Fibroblast of villous mesenchyme (primary cell): Measurements from ENCODE around the gene FOXS1. TPM values are rescaled to one million over a fixed set of nuclear protein-coding genes. Genes with fewer than 3 reads are reported as not detected.

Source experiments
- DNase-seq: peaks from one replicate; pipeline ENCODE4 v3.0.0-alpha.2; 2010; ENCODE audit warnings: low read depth
- H3K4me3 ChIP-seq: 2 replicates; pipeline ENCODE4 v1.5.1; 2011; ENCODE audit warnings: low read depth, mild to moderate bottlenecking, low read length
- total RNA-seq: library from RNA; depleted of rRNA; stranded (reverse); fragments of >200 nt; gene quantifications from 2 replicates; pipeline ENCODE4 v1.2.3, GENCODE V29; 2012
- TF ChIP-seq, protein P1 (sequence below): IDR thresholded peaks from 2 replicates; pipeline ENCODE4 v1.5.1; 2012; ENCODE audit warnings: low read depth, mild to moderate bottlenecking, low read length; ENCODE audit not compliant: insufficient read depth

FOXS1 gene
- total RNA-seq, 1 donor: 1.7 TPM

DNA sequence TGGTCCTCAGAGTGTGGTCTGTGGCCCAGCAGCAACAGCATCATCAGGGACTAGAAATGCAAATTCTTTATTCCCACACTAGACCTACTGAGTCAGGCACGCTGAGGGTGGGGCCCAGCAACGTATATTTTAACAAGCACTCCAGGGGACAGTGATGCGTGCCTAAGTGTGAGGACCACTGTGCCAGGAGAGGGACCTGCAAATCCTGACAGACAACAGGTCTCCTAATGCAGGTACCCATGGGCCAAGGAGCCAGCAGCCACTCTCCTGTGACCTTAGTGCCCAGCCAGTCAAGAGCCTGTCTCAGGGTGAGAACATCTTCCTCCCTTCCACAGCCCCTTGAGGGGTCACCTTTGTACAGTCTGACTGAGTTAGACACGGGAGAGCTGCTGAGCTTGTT, 34.2 kb downstream of the FOXS1 start:
- no peak overlapping the region for H3K4me3 ChIP-seq
- TF ChIP-seq, protein P1, sequence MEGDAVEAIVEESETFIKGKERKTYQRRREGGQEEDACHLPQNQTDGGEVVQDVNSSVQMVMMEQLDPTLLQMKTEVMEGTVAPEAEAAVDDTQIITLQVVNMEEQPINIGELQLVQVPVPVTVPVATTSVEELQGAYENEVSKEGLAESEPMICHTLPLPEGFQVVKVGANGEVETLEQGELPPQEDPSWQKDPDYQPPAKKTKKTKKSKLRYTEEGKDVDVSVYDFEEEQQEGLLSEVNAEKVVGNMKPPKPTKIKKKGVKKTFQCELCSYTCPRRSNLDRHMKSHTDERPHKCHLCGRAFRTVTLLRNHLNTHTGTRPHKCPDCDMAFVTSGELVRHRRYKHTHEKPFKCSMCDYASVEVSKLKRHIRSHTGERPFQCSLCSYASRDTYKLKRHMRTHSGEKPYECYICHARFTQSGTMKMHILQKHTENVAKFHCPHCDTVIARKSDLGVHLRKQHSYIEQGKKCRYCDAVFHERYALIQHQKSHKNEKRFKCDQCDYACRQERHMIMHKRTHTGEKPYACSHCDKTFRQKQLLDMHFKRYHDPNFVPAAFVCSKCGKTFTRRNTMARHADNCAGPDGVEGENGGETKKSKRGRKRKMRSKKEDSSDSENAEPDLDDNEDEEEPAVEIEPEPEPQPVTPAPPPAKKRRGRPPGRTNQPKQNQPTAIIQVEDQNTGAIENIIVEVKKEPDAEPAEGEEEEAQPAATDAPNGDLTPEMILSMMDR: no peak
- DNase-seq: no peak

DNA sequence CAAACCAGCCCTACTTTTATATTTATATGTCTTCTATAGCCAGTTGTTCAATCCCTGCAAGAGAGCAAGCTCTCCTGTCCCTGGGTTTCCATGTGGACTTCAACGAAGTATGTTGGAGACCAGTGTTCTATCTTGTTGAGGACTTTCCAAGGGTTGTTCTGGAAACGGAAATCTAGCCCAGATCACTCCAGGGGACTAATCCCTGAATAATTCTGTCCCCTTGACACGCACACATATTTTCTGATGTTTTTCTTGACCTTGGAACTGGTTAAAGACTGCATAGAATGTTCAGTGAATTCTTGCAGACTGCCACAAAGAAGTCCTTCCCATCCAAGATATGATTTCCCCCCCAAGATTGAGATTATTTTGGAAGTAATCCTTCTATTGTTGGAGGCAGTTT, 35.7 kb downstream of the FOXS1 start:
- no peak overlapping the region for H3K4me3 ChIP-seq
- TF ChIP-seq, protein P1: no peak
- no peak for DNase-seq

DNA sequence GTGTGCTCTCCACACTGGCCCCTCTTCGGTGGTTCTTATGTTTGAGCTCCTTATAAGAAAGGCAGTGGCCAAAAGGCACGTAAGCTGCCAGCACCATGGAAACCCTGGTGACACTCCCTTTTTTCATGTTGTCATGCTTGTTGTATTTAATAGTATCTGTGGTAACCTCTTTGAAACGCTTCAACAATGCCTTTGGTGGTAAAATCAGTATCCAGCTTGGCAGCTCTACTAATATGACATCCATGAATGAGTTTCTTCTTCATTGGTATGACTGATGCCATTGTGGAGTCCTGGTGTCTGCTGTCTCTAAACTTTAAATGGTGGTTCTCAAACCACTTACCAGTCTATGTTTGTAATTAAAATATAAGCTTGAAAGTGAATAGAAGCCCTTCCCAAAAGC, 36.9 kb downstream of the FOXS1 start:
- DNase-seq: no peak
- TF ChIP-seq, protein P1: no peak
- H3K4me3 ChIP-seq: no peak overlapping the region

DNA sequence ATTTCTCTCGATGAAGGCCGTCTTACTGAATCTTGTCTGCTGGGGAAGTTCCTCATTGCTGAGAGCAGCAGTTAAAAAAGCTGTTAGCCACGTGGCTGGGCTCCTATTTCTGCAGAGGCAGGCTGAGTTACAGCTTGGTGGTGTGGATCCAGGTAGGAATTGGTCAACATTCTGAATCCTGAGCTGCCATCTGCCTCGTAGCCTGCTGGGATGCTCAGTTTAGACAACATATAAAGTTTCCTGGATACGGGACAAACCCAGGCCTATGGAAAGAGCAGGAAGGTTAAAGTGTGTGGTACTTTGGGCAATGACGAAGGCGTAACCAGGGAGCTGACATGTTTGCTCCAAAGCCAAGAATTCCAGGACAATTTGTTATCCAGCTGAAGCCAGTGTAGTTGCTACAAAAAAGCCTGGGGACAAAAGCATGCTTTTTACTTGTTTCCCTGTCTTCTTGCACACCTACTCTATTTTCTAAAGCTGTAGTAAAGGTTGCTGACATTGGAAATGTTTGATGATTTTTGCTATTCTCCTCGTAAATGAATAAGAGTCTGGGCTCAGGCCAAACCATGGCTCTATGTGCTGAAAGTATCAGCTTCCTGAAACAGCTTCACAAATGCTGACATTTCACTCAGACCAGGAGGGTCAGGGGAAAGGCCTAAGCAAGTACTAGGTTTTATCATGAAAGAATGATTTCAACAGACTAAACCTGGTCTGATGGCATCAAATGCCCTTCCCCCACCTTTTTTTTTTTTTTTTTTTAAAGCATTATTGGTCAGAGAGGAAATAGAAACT, 38.6 kb downstream of the FOXS1 start:
- DNase-seq: no peak
- TF ChIP-seq, protein P1: no peak
- H3K4me3 ChIP-seq: no peak overlapping the region

DNA sequence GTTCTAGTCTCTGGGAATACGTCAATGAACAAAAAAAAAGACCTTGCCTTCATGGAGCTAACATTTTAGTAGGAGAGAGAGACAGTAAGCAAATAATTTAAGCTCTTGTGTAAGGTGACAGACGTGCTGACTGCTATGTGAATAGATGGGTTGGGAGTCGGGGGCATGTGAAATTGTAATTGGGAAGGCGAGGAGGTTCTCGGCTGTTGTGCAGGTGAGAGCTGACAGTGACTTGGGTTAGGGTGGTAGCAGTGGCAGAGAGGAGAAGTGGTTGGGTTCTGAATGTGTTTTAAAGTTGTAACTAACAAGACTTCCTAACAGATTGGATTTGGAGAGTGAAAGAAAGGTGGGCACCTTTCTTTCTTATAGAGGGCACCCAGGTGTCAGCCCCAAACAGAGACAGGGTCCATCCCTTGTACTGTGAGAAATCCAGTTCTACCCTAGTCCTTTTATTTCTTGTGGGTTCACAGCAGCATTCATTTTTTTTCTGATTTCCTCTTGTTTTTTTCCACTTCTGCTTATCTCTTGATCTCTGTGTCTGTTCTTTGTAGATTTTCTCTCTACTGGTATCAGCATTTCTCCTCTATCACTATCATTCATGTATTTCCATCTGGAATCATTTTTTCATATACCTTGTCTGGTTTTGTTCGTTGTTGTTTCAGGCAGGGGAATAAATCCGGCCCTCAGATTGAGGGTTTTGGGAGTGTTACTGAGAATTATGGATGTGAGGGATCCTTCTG, 41.7 kb downstream of the FOXS1 start:
- TF ChIP-seq, protein P1: no peak
- no peak for DNase-seq
- H3K4me3 ChIP-seq: no peak overlapping the region

DNA sequence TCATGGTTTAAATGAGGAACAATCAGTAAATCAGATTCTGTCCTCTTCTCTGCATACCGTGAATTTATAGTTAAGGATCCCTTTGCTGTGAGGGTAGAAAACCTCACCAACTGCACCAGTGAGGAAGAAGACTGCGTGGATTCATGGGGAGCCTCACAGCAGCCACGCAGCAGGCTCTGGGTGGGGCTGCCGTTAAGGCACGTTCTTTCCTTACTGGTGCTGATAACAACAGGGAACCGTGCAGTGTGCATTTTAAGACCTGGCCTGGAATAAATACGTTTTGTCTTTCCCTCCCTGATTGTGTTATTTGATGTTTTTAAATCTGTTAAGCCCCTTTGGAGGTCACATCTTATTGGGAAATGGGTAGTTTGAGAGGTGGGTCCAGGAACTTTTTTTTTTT, 43.9 kb downstream of the FOXS1 start:
- TF ChIP-seq, protein P1: no peak
- no peak overlapping the region for H3K4me3 ChIP-seq
- no peak for DNase-seq
